GM18502 (cell line): ENCODE results near the gene EDAR.

ENCODE experiments used
- ATAC-seq: cut with Tn5 transposase; IDR thresholded peaks from one replicate; pipeline ENCODE4 v1.9.1; 2021; ENCODE audit warnings: mild to moderate bottlenecking; ENCODE audit not compliant: unreplicated experiment, poor library complexity

The EDAR gene

GRCh38 chr2:108911807-108912628 lies 77.0 kb downstream of the EDAR start:
- ATAC-seq = no peak

- ATAC-seq = no peak
Observed at GRCh38 chr2:108911401-108911800, 77.6 kb downstream of the EDAR start.

GRCh38 chr2:108910541-108911396 lies 78.3 kb downstream of the EDAR start:
- no peak for ATAC-seq

GRCh38 chr2:108910011-108910431 lies 79.0 kb downstream of the EDAR start:
- ATAC-seq = no peak

- ATAC-seq = no peak
Observed at GRCh38 chr2:108909275-108909823, 79.7 kb downstream of the EDAR start.

GRCh38 chr2:108908713-108909070 lies 80.3 kb downstream of the EDAR start:
- ATAC-seq = no peak

- ATAC-seq = no peak
Observed at GRCh38 chr2:108907822-108908712, 81.0 kb downstream of the EDAR start.

- no peak for ATAC-seq
Observed at GRCh38 chr2:108906403-108907077, 82.5 kb downstream of the EDAR start.

- ATAC-seq = no peak
Observed at GRCh38 chr2:108905906-108906305, 83.1 kb downstream of the EDAR start.

GRCh38 chr2:108905176-108905575 lies 83.8 kb downstream of the EDAR start:
- ATAC-seq = no peak

- no peak for ATAC-seq
Observed at GRCh38 chr2:108904680-108905079, 84.3 kb downstream of the EDAR start.

- ATAC-seq = no peak
Observed at GRCh38 chr2:108898315-108899082, 90.5 kb downstream of the EDAR start.

- no peak for ATAC-seq
Observed at GRCh38 chr2:108896741-108897140, 92.3 kb downstream of the EDAR start.

GRCh38 chr2:108895188-108895587 lies 93.8 kb downstream of the EDAR start:
- no peak for ATAC-seq

- ATAC-seq = no peak
Observed at GRCh38 chr2:108894766-108895165, 94.3 kb downstream of the EDAR start.

- no peak for ATAC-seq
Observed at GRCh38 chr2:108893277-108893676, 95.7 kb downstream of the EDAR start.

- no peak for ATAC-seq
Observed at GRCh38 chr2:108889907-108890306, 99.1 kb downstream of the EDAR start.

- no peak for ATAC-seq
Observed at GRCh38 chr2:108884619-108885018, 104.4 kb downstream of the EDAR start.

GRCh38 chr2:108878276-108878675 lies 110.7 kb downstream of the EDAR start:
- no peak for ATAC-seq
